HEK293 (cell line): ENCODE results near the gene DLG2.

Source experiments
- CTCF ChIA-PET: fragments of 350-600 bp; formaldehyde crosslinking; extraction: SDS; loops from one replicate; lab custom pipeline; 2021; ENCODE audit warnings: antibody characterized with exemption; lab: Yijun Ruan, JAX
- POLR2A ChIA-PET: fragments of 300-600 bp; formaldehyde crosslinking; extraction: SDS; loops from one replicate; lab custom pipeline; 2020; ENCODE audit warnings: antibody characterized with exemption, inconsistent platforms; lab: Yijun Ruan, JAX
- H3K27ac ChIP-seq: fragments of 200-500 bp; sonication (Bioruptor generic); 2 replicates; pipeline ENCODE4 v1.5.1; 2014; ENCODE audit warnings: low read depth, low read length, control low read depth, inconsistent platforms; ENCODE audit errors: extremely low read depth
- H3K36me3 ChIP-seq, 2 experiments: fragments of 200-500 bp in 1 of 2; sonication (Bioruptor generic) in 1 of 2; 1 replicate in 1 of 2; 2 replicates in 1 of 2; pipeline ENCODE4 v1.5.1; 2014 to 2017; ENCODE audit warnings: inconsistent platforms in 2 of 2, low read length in 2 of 2; ENCODE audit not compliant: control insufficient read depth in 2 of 2, insufficient read depth in 1 of 2
- H3K4me1 ChIP-seq: fragments of 200-500 bp; sonication (Bioruptor generic); 2 replicates; pipeline ENCODE4 v1.5.1; 2014; ENCODE audit warnings: mild to moderate bottlenecking, low read length, inconsistent platforms; ENCODE audit not compliant: control insufficient read depth, insufficient read depth
- H3K4me3 ChIP-seq: 2 replicates; pipeline ENCODE4 v1.5.1; 2011; ENCODE audit warnings: low read depth, mild to moderate bottlenecking, control low read depth, low read length, moderate library complexity
- H3K9me3 ChIP-seq: fragments of 200-500 bp; sonication (Bioruptor generic); 2 replicates; pipeline ENCODE4 v1.5.1; 2014; ENCODE audit warnings: low read depth, low read length, inconsistent platforms; ENCODE audit not compliant: control insufficient read depth, insufficient read depth
- GLIS2 ChIP-seq: fragments of 450-650 bp; formaldehyde crosslinking; IDR thresholded peaks from 2 replicates; pipeline ENCODE4 v1.5.1; 2016; ENCODE audit warnings: missing biosample characterization, missing genetic modification characterization
- HOXD13 ChIP-seq: sonication (generic); formaldehyde crosslinking; IDR thresholded peaks from 2 replicates; pipeline ENCODE4 v1.8.0; 2022; ENCODE audit warnings: missing genetic modification reagents, borderline replicate concordance
- KLF1 ChIP-seq: fragments of 450-650 bp; formaldehyde crosslinking; IDR thresholded peaks from 2 replicates; pipeline ENCODE4 v1.5.1; 2016; ENCODE audit warnings: missing biosample characterization, missing genetic modification characterization
- KLF7 ChIP-seq: fragments of 450-650 bp; formaldehyde crosslinking; IDR thresholded peaks from 2 replicates; pipeline ENCODE4 v1.5.1; 2016; ENCODE audit warnings: missing biosample characterization, missing genetic modification characterization, borderline replicate concordance
- REST ChIP-seq: fragments of 450-650 bp; formaldehyde crosslinking; IDR thresholded peaks from 2 replicates; pipeline ENCODE4 v1.5.1; 2016; ENCODE audit warnings: missing biosample characterization, missing genetic modification characterization
- ZBTB44 ChIP-seq: fragments of 450-650 bp; IDR thresholded peaks from 2 replicates; pipeline ENCODE4 v1.5.1; 2018; ENCODE audit warnings: missing biosample characterization, mild to moderate bottlenecking, missing genetic modification characterization
- ZEB2 ChIP-seq: fragments of 450-650 bp; formaldehyde crosslinking; IDR thresholded peaks from 2 replicates; pipeline ENCODE4 v1.5.1; 2016; ENCODE audit warnings: missing biosample characterization, missing genetic modification characterization
- ZNF16 ChIP-seq: fragments of 450-650 bp; formaldehyde crosslinking; IDR thresholded peaks from 2 replicates; pipeline ENCODE4 v1.5.1; 2016; ENCODE audit warnings: low read depth, missing biosample characterization, missing genetic modification characterization
- ZNF19 ChIP-seq: fragments of 450-650 bp; formaldehyde crosslinking; IDR thresholded peaks from 2 replicates; pipeline ENCODE4; 2016; ENCODE audit warnings: missing biosample characterization, missing genetic modification characterization, low read depth
- ZNF214 ChIP-seq: fragments of 450-650 bp; formaldehyde crosslinking; IDR thresholded peaks from 2 replicates; pipeline ENCODE4 v1.5.1; 2017; ENCODE audit warnings: missing biosample characterization, mild to moderate bottlenecking, missing genetic modification characterization, borderline replicate concordance
- ZNF248 ChIP-seq: fragments of 450-650 bp; formaldehyde crosslinking; IDR thresholded peaks from 2 replicates; pipeline ENCODE4 v1.5.1; 2017; ENCODE audit warnings: missing biosample characterization, missing genetic modification characterization
- ZNF266 ChIP-seq: fragments of 450-650 bp; formaldehyde crosslinking; IDR thresholded peaks from 2 replicates; pipeline ENCODE4 v1.5.1; 2016; ENCODE audit warnings: missing biosample characterization, missing genetic modification characterization, low read depth
- ZNF302 ChIP-seq: fragments of 450-650 bp; formaldehyde crosslinking; IDR thresholded peaks from 2 replicates; pipeline ENCODE4 v1.5.1; 2016; ENCODE audit warnings: missing biosample characterization, missing genetic modification characterization, low read depth
- ZNF335 ChIP-seq: fragments of 450-650 bp; formaldehyde crosslinking; conservative IDR thresholded peaks from 2 replicates; pipeline ENCODE4 v1.5.1; 2016; ENCODE audit warnings: missing biosample characterization, missing genetic modification characterization
- ZNF354C ChIP-seq: fragments of 450-650 bp; formaldehyde crosslinking; IDR thresholded peaks from 2 replicates; pipeline ENCODE4 v1.5.1; 2016; ENCODE audit warnings: missing biosample characterization, missing genetic modification characterization, low read depth, borderline replicate concordance
- ZNF404 ChIP-seq: fragments of 450-650 bp; formaldehyde crosslinking; IDR thresholded peaks from 2 replicates; pipeline ENCODE4 v1.5.1; 2017; ENCODE audit warnings: missing biosample characterization, missing genetic modification characterization
- ZNF426 ChIP-seq: fragments of 450-650 bp; formaldehyde crosslinking; IDR thresholded peaks from 2 replicates; pipeline ENCODE4 v1.5.1; 2017; ENCODE audit warnings: missing biosample characterization, missing genetic modification characterization, mild to moderate bottlenecking, inconsistent platforms, moderate library complexity
- ZNF549 ChIP-seq: fragments of 450-650 bp; IDR thresholded peaks from 2 replicates; pipeline ENCODE4 v1.5.1; 2018; ENCODE audit warnings: missing biosample characterization, missing genetic modification characterization, mild to moderate bottlenecking, inconsistent platforms, moderate library complexity
- ZNF621 ChIP-seq: fragments of 450-650 bp; formaldehyde crosslinking; IDR thresholded peaks from 2 replicates; pipeline ENCODE4 v1.5.1; 2017; ENCODE audit warnings: missing biosample characterization, missing genetic modification characterization
- ZNF777 ChIP-seq: fragments of 450-650 bp; formaldehyde crosslinking; IDR thresholded peaks from 2 replicates; pipeline ENCODE4 v1.5.1; 2017; ENCODE audit warnings: missing biosample characterization, missing genetic modification characterization, borderline replicate concordance
- ZNF785 ChIP-seq: fragments of 450-650 bp; formaldehyde crosslinking; IDR thresholded peaks from 2 replicates; pipeline ENCODE4 v1.5.1; 2016; ENCODE audit warnings: missing biosample characterization, missing genetic modification characterization
- ZNF830 ChIP-seq: fragments of 450-650 bp; IDR thresholded peaks from 2 replicates; pipeline ENCODE4 v1.5.0; 2018; ENCODE audit warnings: missing biosample characterization, missing genetic modification characterization, low read depth, mild to moderate bottlenecking, moderate library complexity
- TF ChIP-seq, protein P1 (sequence below): fragments of 450-650 bp; formaldehyde crosslinking; IDR thresholded peaks from 2 replicates; pipeline ENCODE4 v1.5.1; 2016; ENCODE audit warnings: missing biosample characterization, missing genetic modification characterization

Gene DLG2

DNA sequence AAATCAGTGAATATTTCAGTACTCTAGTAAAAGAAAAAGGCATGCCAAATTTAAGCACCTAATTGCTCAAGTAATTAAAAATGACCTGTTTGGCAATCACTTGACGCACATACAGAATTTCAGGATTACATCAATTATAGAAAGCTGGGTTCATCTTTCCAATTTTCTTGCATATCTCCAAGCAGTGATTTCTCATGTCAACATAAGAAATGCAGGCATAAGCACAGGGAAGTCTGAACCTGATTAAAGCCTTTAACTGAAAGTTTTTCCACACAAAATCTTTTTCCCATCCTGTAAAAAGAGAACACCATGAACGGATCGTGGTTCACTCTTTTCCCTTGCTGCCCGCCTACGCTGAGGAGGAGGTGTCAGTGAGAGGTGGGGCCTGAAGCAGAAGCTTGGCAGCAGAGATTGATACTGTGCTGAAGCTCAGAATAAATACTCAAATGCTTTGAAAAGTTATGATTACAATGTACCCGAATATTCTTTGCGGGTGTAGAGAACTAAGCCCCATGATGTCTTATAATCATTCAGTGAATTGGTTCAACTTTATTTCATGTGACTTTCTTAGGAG lies 1636.9 kb downstream of the DLG2 start:
- Histone ChIP-seq H3K36me3 (no peaks in the 10 kb centered on the region), H3K27ac (no peak overlapping the region), H3K4me3 (no peak overlapping the region), H3K4me1 (no peaks in the 10 kb centered on the region), H3K9me3 (no peaks in the 10 kb centered on the region)
- ChIA-PET CTCF (no interaction called here), POLR2A (no interaction called here)
- TF ChIP-seq KLF7 (tag by site-specific recombination) (no peak), ZNF426 (tag by site-specific recombination) (no peak), ZNF830 (tag by site-specific recombination) (no peak), ZNF777 (tag by site-specific recombination) (no peak), ZNF335 (tag by site-specific recombination) (no peak), ZNF266 (tag by site-specific recombination) (no peak), REST (no peak), ZNF404 (tag by site-specific recombination) (no peak)

DNA sequence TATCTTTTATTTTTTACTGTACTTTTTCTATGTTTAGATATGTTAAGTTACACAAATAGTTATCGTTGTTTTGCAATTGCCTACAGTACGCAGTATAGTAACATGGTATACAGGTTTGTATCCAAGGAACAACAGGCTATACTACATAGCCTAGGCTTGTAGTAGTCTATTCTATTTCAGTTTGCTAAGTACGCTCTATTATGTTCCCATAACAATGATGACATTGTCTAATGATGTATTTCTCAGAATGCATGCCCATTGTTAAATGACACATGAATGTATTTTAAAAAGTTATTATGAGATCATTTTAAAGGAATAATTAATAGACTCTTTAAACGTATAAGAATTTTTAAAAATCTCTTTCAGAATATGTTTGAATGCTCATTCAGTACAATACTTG lies 1644.3 kb downstream of the DLG2 start:
- Histone ChIP-seq H3K9me3 (no peaks in the 10 kb centered on the region), H3K4me3 (no peak overlapping the region), H3K36me3 (no peaks in the 10 kb centered on the region), H3K4me1 (no peaks in the 10 kb centered on the region), H3K27ac (no peak overlapping the region)
- TF ChIP-seq ZNF354C (tag by site-specific recombination), result no peak
- no peak for TF ChIP-seq ZNF549 (tag by site-specific recombination)
- no peak for TF ChIP-seq ZNF214
- TF ChIP-seq ZNF16 (tag by site-specific recombination), result no peak
- TF ChIP-seq ZNF19 (tag by site-specific recombination), result no peak
- no peak for TF ChIP-seq ZEB2 (tag by site-specific recombination)
- TF ChIP-seq ZNF785 (tag by site-specific recombination), result no peak
- no peak for TF ChIP-seq ZNF621 (tag by site-specific recombination)
- TF ChIP-seq, protein P1, sequence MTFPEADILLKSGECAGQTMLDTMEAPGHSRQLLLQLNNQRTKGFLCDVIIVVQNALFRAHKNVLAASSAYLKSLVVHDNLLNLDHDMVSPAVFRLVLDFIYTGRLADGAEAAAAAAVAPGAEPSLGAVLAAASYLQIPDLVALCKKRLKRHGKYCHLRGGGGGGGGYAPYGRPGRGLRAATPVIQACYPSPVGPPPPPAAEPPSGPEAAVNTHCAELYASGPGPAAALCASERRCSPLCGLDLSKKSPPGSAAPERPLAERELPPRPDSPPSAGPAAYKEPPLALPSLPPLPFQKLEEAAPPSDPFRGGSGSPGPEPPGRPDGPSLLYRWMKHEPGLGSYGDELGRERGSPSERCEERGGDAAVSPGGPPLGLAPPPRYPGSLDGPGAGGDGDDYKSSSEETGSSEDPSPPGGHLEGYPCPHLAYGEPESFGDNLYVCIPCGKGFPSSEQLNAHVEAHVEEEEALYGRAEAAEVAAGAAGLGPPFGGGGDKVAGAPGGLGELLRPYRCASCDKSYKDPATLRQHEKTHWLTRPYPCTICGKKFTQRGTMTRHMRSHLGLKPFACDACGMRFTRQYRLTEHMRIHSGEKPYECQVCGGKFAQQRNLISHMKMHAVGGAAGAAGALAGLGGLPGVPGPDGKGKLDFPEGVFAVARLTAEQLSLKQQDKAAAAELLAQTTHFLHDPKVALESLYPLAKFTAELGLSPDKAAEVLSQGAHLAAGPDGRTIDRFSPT, result no peak
- no peak for TF ChIP-seq GLIS2 (tag by site-specific recombination)
- no peak for TF ChIP-seq ZNF248 (tag by site-specific recombination)
- TF ChIP-seq KLF1 (tag by site-specific recombination), result no peak
- no peak for TF ChIP-seq ZBTB44 (tag by site-specific recombination)
- TF ChIP-seq HOXD13 (CRISPR knock-in tag), result no peak
- TF ChIP-seq ZNF302, result no peak
- CTCF ChIA-PET, result interaction anchor here (0.6 kb wide), 1 partner anchor 1282 kb away, joined by 3 read pairs; no protein-coding TSS in a partner anchor
- POLR2A ChIA-PET, result interaction anchor here (0.7 kb wide), 1 partner anchor 146 kb away, joined by 5 read pairs; no protein-coding TSS in a partner anchor
